ENCODE measurements around the gene MVK.

DNA sequence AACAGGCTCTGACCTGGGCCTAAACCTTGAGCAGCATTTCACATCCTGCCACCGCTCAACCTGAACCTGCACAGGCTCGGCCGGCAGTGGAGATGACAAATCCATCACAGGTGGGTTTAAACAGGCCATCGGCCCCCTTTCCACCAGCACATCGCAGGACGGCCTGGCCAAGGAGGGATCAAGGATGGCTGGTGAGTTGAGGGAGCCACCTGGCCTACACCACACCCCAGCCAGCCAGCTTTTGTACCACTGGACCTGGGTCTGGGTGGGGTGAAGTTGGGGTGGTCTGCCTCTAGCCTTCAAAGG, 14.4 kb upstream of the MVK start:
- no peak for TF ChIP-seq CTCF (conservative IDR thresholded peaks at IDR 0.05 in 1 of 2, IDR thresholded peaks at IDR 0.05 in 1 of 2; ENCODE audit: low read depth in 1 of 2, low read length in 2 of 2)
- TF ChIP-seq EZH2 (IDR thresholded peaks at IDR 0.05; ENCODE audit: low read length, missing control alignments) = no peak

All from fibroblast of lung (primary cell).